Upper lobe of left lung (tissue), 4 donors: ENCODE data around the gene FXYD4.

Experiments used
- CTCF ChIP-seq, 6 experiments: fragments of 450-650 bp in 4 of 6; fragments of 200-600 bp in 2 of 6; sonication (generic) in 2 of 6; IDR thresholded peaks; one replicate each; pipeline ENCODE4 v1.5.1; 2016 to 2019; ENCODE audit warnings: antibody characterized with exemption in 6 of 6
- POLR2A ChIP-seq, 4 donors: fragments of 450-650 bp; IDR thresholded peaks; one replicate each; pipeline ENCODE4 v1.5.1; 2016 to 2017; ENCODE audit warnings: antibody characterized with exemption in 4 of 4, mild to moderate bottlenecking in 2 of 4

- TF ChIP-seq POLR2A (IDR thresholded peaks at IDR 0.05) (no peak), CTCF (IDR thresholded peaks at IDR 0.05) (no peak)
These were observed 24.2 kb downstream of the FXYD4 start for GRCh38 chr10:43395571-43396060.
